Amniotic stem cell (primary cell): Measurements from ENCODE around the gene BOC.

Source experiments
- DNase-seq: peaks from one replicate; lab custom pipeline; 2025; lab: John Stamatoyannopoulos, UW

Gene BOC

GRCh38 chr3:113223475-113224281 is 12.3 kb downstream of the BOC start:
- no peak for DNase-seq

GRCh38 chr3:113225286-113225685 is 13.9 kb downstream of the BOC start:
- no peak for DNase-seq

GRCh38 chr3:113226491-113226890 is 15.1 kb downstream of the BOC start:
- DNase-seq = no peak

- DNase-seq = no peak
These were observed 15.8 kb downstream of the BOC start for GRCh38 chr3:113227146-113227545.

DNA sequence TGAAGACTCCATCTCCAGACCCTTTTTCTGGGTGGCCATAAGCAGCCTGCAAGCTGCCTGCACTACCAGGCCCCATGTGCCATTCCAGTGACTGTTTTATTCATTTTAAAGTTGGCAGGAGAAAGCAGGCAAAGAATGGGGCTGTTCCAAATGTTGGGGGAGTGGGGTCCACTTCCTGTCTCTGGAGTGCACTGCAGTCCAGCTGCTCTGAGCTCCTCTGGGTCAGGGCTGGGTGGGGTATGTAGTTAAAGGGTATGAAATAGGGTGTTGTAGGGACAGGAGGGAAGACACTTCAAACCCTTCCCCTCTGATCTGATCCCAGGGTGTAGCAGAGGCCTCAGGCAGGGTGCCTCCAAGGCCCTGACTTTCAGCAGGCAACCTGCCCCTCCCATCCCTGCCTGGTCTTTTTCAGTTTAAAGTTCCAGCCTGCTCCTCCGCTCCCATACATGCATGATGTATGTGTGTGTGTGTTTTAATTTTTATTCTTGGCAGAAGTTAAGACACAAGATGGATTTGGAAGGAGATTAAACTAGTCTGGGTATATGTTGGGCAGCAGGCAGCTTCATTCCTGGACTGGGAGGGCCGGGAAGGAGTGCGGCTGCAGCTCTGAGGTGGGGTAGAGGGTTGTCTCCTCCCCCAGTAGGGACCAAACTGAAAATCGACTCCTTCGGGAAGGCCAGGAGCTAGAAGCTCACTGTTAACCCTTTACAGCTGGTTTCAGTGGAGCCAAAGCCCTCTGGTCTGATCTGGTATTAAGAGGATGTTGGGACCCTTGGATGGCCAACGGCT is 17.3 kb downstream of the BOC start:
- DNase-seq = no peak

DNA sequence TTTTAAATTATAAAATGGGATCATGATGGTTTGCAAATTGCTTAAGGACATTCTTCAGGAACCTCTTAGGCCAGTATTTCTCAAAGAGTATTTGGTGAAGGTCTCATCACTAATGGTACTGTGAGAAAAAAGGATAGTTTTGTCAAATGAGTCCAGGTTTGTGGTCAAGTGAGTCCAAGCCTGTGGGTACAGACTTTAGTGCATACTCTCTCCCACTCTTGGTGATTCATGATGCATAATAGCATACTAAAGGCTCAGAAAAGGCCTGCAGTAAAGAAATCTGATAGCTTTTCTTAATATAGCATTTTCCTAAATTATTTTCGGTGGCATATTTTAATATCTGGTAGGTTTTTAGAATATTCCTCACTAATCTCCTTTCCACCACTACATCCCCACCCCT is 20.0 kb downstream of the BOC start:
- no peak for DNase-seq

- DNase-seq = peak; percentile 48
These were observed 20.5 kb downstream of the BOC start for GRCh38 chr3:113231827-113232253.

DNA sequence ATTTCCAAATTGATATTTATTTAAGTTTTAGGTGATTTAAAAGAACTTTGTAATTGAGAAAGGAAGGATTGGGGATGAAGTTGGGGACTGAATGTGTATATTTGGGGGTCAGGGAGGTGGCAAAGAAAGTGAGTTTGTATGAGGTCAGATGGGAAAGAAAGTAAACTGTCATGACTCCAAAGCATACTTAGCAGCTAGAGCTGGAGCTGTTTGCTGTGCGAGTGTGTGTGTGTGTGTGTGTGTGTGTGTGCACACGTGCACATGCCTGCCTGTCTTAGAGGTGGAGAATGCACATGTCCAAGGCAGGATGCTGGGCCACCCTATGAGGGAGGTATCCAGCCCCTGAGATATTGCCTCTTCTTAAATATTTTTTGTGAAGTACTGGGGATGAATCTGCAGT is 21.0 kb downstream of the BOC start:
- DNase-seq = no peak

DNA sequence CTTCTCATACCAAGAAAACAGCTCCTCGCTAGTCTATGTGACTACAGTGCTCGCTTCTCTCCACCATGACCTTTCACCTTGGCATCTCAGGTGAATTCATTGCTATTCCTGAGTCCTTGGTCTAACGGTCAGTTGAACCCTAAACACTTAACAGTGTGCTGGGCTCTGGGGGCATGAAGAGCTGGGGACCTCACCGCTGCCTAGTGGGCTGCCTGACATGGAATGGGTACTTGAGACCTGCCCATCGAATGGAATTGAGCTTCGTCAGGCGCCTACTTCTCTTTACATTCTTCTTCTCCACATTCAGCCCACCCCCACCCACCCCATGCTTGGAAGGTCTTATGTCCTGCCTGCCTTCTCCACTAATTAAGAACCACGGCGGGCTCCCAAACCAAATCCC is 22.1 kb downstream of the BOC start:
- no peak for DNase-seq

DNA sequence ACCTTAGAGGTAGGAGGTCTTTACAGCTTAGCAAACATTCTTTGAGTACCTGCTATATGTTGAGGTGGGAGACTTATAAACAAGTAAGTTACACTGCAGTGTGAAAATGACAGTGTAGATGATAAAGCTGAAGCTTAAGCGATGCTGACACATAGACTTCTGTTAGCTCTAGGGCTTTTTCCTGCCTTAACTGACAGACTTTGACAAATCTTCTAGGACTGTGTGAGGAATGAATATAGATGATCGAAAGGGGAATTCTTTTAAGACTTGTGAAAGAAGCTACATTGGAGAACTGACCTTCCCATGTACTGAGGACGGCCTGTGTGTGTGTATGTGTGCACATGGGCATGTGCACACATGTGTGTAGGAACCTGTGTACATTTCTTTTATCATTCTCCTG is 22.7 kb downstream of the BOC start:
- DNase-seq = no peak

- DNase-seq = no peak
These were observed 23.4 kb downstream of the BOC start for GRCh38 chr3:113234688-113235260.

- no peak for DNase-seq
These were observed 27.1 kb downstream of the BOC start for GRCh38 chr3:113238503-113238902.

- no peak for DNase-seq
These were observed 29.5 kb downstream of the BOC start for GRCh38 chr3:113240841-113241240.

GRCh38 chr3:113241292-113242095 is 30.1 kb downstream of the BOC start:
- peak; percentile 8 for DNase-seq

DNA sequence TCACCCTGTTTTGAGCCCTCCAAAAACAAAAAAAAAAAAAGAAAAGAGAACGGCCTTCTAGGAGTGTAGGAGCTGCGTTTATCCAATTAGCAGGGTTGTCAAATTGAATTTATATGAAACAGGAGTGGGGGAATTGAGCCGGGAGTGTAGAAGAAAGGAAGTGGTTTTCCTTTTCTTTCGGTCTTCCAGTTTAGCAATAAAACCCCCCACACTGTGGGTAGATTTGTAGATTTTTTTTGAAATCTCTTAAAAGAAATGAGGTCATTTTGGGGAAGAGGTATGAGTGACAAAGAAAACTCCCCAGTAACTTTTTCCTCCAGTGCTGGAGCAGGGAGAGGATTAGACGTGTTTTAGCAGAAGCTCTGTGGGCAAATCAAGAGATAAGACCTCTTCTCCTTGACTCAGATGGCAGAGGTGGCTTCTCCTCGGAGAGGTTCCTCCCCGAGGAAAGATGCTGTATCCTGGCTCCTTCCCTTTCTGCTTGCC is 30.8 kb downstream of the BOC start:
- peak; percentile 28 for DNase-seq

DNA sequence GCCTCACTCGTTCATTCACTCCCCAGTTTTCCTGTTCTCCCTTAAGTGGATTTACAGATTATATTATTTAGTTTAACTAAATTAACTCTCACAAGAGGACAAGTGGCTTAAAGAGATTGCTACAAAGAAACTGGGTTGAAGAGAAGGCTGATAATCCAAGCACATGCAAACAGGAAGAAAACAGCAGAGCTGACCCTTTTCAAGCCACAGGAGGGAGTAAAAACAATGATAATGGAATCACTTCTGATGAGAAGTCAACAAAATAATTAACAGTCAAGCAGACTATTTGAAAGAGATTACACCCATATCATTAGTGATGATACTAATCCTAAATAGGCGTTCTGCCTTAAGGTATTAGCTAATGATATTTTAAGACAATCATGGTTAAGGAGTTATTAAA is 31.7 kb downstream of the BOC start:
- DNase-seq = no peak

GRCh38 chr3:113243846-113244245 is 32.5 kb downstream of the BOC start:
- DNase-seq = no peak

GRCh38 chr3:113245761-113246161 is 34.4 kb downstream of the BOC start:
- DNase-seq = no peak

GRCh38 chr3:113247068-113247467 is 35.7 kb downstream of the BOC start:
- DNase-seq = no peak

DNA sequence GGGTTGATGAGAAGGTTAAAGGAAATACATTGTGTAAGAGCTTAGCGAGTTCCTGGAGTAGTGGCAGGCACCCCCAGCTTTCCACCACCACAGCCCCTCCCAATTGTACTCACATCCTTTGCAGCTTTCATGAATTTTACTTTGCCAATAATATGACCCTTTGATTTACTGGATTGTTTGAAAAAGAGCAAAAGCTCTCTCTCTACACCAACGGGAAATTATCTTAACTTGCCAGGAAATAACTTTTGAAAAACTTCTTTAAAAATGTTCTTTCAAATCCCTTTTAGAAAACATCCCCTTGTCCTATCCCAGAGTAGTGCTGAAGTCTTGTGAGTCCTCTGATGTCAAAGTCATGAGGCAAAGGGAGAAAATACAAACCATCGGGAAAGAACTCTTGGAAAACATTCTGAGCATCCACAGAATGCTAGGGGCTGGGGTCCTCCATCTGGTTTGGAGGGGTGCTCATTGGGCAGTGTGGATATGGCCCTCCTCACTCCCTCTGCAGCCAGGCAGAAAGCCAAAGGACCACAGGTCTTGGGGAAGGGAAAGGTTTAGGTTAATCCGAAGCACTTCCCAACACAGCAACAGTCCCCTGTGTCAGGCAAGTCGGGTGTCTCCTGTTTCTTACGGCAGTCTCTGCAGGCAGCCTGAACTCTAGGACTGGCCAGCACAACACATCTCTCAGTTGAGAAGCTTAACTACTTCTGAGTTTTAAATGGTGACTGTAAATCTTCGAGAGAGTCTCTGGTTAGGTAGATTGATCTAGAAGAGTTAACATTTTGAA is 36.5 kb downstream of the BOC start:
- no peak for DNase-seq

DNA sequence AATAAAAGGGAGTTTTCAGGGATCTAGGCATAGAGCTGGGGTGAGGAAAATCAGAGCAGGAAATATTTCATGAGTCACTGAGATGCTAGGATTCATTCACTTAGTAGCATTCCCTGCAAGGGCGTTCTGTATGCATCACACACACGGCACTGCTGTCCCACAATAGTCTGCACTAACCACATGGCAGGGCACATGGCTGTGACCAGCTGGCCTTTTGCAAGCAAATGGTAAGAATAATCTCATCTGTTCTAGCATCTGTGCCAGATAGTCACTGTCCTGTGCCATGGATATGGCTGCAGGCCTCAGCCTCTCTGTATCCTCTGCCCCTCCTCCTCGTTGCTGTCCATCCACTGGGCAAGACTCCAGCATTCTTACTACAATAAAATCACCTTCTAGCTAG is 37.8 kb downstream of the BOC start:
- DNase-seq = peak; percentile 75
